GM18861 (cell line): ENCODE measurements around the gene PEX5L.

Experiments used
- ATAC-seq: cut with Tn5 transposase; IDR thresholded peaks from one replicate; pipeline ENCODE4 v1.9.1; 2021; ENCODE audit not compliant: unreplicated experiment

Gene PEX5L

DNA sequence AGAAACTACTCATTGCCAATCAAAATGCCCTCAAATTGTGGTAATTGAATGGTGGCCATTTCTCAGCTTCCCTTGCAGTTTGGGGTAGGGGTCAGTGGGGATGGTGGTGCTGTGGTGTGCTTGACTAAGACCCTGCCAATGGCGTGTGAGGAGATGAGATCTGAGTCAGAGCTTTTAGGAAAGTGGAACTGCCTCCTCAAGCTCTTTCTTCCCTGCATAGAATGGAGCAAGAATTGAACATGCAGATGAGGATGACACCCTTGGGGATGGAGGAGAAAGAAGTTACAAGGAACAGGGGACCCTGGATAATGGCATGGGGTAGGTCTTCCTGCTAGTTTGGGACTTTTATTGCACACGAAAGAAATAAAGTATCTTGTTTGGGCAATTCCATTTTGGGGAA, 188.0 kb downstream of the PEX5L start:
- no peak for ATAC-seq

DNA sequence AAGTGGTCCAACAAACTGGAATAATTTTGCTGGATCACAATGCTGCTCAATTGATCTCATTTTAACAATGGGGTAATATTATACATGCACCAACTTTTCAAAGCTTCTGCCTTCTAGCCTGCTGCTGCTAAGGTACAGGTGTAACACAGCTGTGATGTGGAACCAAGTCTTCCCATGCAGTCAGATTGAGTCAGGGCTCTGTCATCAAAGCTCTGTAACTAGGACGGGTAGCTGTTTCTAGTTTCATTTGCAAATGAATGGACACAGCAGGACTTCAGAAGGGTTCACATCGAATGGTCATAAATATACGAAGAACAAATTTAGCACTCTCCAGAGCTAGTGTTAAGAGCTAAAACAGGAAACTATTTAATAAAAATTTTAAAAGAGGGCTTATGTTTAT, 194.7 kb downstream of the PEX5L start:
- ATAC-seq, result no peak

DNA sequence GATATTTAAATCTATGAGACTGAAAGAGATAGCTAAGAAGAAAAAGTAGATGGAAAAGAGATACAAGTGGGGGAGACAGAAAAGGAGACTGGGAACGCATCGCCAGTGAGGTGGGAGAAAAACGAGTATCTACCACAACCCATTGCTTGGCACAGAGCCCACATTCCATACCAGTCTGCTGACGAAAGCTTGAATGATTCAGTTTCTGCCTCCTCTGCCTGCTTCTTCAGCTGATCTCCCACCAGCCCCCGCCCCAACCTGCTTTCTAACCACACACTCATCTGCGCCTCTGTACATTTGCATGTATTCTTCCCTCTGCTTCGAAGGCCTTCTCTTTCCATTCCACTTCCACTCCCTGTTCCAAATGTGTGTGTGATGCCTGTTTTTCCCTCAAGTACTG, 195.8 kb downstream of the PEX5L start:
- ATAC-seq, result no peak

DNA sequence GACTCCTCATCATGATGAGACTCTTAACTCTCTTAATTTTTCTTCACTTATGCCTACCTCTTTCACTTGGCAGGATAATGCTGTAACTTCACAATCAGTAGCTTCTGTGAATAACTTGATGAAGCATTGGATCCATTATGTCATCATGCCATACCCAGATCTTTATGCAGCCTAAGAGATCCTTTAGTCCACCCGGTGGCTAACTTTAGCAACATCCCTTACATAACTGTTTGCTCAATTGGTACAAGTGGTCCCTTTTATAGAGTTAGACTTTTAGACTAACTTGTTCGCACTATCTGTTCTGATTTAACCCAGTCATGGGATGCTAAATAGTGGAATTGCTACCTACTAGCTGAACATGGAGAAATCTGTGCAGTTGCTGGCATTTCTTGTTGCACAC, 199.4 kb downstream of the PEX5L start:
- ATAC-seq, result no peak

DNA sequence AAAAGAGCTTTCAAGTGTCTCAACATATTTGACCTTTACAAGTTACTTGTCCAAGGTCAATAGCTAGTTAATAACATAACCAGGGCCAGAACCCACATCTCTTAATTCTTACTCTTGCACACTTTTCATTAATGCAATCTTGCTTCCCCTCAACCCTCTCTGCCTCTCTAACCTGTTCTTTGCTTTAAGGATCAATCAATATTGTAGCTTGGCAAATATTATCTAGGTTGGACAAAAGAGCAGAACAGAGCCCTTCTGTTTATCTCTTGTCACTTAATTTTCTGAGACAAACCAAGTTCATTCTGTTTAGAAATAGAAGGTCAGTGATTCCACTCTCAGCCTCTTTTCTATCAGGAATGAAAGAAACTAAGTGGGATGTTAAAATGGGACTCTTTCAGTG, 203.4 kb downstream of the PEX5L start:
- no peak for ATAC-seq

DNA sequence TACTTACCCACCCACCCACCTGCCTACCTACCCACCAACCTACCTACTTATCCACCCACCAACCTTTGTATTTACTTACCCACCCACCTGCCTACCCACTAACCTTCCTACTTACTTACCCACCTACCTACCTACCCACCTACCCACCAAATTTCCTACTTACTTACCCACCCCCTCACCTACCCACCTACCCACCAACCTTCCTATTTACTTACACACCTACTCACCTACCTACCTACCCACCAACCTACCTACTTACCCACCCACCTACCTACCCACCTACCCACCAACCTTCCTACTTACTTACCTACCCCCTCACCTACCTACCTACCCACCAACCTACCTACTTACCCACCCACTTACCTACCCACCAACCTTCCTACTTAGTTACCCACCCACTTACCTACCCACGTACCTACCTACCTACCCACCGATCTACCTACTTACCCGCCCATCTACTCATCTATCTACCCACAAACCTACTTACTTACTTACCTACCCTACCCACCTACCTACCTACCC, 204.3 kb downstream of the PEX5L start:
- no peak for ATAC-seq

DNA sequence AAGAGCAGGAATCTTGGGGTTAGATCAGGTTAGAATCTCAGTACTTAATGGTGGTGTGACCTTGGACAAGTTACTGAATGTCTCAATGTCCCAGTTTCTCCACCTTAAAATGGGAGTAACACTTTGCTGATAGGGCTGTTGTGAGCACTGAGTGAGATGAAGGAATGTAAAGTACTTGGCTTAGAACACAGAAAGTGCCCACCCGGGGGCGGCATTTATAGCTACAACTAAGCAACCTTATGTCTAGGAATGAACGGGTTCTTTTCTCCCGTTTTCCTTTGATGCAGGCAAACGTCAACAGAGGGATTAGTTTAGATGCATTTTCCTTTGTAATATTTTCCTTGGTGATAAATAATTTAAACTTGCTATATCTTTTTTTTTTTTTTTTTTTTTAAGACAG, 207.3 kb downstream of the PEX5L start:
- no peak for ATAC-seq

DNA sequence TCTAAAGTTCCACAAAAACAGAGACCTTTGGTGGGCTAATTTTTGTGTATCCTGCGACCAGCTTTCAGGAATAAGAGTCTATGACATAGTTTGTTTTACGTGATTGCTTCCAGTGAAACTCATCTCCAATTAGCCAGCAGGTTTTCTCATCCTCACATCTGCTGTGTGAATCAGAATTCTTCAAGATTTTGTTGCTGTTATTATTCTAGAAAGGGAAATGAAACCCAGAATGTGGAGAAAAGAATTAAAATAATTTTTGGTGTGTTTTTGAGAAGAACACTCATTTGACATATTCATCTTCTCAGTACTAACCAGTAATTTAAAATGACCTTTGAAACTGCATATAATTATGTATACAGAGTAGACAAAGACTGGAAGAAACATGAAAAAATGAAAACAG, 208.0 kb downstream of the PEX5L start:
- no peak for ATAC-seq

DNA sequence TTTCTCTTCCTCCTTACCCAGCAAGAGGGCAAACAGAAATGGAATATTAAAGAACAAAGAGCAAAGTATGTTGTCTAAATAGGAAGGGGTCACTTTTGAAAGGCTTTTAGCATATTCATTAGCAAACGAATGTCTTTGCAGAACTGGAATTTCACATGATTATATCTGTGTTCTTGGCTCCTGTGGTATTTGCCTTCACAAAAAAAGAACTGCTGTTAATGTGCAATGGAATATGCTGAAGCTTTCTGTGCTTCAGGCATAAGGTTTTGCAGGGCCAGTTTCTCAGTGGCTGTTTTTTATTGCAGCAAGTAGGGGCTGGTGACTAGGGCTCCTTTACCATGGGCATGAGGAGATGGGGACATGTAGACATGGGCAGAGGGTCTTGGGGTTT, 210.5 kb downstream of the PEX5L start:
- ATAC-seq, result no peak

DNA sequence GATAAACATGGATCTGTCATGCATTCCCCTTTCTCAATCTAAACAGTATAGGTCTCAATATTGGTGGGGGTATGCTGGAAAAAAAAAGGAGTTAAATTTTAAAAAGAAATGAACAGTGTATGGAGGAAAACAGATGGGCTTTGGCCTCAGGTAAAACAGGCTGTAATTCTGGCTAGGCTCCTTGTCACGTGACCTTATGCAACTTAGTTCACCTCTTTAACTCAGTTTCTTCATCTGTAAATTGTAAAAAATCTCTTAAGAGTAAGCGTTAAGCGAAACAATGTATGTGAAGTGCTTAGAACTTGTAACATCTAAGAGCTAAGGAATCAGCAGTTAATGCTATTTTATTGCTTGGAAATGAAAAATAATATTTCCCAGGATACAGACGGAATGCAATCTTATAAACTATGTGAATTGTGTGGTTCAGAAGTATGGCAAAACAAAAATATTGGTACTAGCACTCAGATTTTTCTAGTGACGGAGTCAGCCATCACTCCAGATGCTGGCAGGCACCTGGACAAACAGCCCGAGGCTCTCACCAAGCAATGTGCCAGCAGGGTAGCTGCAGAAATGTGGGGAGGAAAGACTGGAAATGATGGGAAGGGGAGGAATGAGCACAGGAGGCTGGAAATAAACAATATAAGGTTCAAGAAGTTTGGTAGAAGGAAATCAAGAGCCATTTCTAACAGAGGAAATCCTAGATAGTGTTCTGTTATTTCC, 211.1 kb downstream of the PEX5L start:
- ATAC-seq, result no peak

DNA sequence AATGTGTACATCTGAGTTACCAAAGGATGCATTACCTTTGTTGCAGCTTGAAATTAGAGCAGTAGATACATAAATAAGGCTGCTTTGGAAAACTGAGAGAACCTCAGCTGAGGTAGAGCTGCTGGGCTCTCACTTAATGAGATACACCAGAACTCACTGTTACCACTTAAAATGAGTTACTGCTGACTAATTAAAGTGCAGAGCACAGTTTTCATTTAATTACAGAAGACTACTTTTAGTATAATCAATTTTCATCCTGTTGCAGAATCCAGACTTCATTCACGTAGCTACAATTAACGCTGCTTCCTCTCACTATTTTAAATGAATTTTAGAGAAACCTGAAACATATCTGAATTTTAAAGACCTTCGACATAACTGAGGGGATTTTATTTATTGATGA, 214.4 kb downstream of the PEX5L start:
- no peak for ATAC-seq

DNA sequence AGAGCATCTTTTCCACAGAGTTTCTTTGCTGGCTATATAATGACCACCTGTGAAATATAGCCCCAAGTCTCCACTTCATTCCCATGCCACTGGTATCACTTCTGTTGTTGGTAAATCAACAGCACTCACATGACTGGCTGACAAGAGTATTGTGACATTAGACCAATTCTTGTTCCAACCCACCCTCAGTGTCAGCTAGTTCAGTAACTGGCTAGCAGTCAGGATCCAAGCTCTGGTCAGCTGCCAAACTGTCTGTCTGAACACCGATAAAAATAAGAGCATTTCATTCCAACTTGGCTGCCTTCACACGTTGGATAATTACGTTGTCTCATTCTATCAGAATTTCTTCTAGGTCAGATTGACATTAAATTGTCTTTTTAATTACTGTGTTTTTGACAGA, 217.4 kb downstream of the PEX5L start:
- ATAC-seq, result no peak

DNA sequence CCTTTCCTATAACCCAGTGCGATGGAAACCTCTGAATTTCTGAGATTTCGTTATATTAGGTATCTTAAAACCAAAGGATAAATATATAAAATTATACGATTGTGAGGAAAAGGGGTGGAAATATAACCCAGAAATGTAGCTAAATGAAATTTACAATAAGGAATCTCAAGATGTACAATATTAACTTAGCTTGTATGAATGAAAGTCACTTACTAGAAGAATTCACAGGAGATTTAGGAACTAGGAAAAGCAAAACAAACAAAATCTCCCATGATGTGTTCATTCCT, 224.7 kb downstream of the PEX5L start:
- ATAC-seq, result no peak

DNA sequence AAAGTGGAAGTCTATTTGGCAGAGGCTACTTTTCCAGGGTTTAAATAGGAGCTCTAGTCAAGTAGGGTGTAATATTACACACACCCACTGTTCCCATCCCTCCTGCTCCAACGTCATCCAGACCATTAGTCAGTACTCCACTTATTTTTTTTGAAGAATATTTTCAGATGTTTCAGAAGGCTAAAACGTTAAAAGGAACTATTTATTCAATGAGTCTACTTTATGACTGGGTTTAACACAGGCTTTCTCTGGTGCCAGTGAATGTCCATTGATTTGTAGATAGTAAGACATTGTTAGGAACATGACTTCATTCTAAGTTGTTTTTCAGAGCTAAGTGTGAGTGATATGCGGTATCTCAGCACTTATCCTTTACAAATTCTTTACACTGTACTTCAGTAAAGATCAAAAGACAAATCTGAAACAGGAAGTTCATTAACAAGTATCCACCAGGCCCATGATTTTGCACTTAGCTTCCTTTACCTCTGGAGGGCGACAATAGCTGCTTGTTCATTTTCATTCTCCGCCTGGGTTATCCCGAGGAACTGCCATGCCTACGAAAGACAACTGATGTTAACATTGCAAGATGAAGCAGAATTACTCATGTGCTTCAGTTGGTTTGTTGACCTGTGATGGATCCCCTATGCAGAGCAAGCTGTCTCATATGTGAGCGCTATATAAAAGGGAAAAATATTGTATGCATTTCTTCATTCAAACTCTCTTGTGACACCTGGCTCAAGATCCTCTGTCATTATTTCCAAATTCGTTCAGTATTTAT, 225.2 kb downstream of the PEX5L start:
- ATAC-seq, result peak; percentile 76

DNA sequence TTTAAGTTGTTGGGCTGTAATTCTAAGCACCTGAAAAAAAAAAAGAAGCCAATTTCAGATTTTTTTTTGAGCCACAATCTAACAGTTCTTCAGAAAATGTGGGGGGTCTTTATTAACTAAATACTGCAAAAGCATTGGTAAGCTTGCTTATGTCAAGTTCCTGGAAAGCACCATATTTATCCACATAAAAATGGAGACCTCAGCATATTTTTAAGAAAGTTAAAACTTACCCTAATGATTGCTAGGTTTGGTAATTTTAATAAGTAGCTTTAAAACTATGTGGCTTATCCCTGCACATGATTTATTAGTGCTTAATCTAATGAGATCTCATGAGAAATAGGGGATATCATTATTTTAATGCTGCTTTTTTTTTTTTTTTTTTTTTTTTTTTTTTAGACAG, 227.1 kb downstream of the PEX5L start:
- no peak for ATAC-seq

DNA sequence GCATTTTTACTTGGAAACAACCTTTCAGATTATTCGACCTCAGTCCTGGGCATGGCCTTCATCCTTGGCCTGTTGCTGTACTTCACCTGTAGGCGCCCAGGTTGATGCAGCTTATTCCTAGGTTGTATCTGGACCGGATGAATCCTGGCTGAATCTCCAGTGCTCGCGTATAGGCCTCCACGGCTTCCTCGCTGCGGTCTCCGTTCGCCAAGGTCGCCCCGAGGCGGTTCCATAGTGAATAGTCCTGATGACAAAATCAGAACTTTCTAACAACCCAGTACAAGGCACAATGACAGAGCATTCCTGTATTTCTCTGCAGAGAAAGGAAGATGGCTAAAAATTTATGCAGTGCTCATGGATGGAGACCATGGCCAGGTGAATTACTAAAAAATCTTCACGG, 229.1 kb downstream of the PEX5L start:
- no peak for ATAC-seq

DNA sequence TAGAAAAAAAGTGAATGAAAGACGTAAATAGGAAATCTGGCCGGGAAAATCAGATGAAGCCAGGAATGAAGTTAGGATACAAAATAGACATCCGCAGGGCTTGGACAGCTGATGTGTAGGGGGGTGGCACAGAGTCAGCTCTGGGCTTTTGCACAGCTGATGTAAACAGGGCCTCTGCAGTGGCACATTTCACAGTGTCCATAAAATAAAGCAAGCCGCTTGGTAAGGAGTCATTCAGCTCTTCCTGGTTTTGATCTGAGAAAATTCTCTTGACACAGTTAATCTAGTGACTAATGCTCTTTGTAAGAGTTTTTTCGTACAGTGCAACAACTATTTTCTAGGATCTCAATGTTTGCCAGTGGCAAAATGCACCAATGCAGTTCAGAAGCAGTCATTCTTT, 230.6 kb downstream of the PEX5L start:
- ATAC-seq, result no peak

DNA sequence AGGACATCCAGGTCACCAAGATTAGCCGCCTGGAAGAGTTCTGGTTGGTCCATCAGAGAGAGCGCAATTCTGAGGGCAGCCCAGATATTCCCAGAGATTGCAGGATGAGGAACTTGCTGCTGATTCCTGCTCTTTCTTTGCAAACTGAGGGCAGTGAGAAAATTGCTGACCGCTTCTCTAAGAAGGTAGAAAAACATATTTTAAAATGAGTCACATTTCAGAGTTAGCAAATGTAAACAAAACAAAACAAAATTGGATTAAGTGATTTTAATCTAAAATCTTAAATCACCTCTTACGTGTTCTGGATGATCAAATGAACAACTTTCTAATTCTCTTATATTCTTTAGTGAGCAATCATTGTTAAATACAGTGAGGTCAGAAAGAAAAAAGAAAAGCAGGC, 234.9 kb downstream of the PEX5L start:
- ATAC-seq, result no peak

DNA sequence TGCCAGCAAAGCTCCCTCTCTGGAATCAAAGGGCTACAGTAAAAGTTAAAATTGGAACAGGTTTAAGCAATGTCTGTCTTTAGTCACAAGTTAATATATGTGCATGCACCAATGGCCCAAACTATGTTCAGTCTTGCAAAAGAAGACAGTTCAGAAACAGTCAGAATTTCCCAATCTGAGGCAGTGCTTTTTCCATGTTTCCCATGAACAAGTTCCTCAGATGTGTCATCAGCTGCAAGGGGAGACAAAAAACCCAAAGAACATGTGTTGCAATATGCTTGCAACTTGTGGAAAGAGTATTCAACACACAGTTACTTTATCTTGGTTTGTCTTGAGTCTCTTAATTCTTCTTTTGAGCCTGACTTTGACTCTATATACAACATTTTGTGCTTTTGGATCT, 235.5 kb downstream of the PEX5L start:
- no peak for ATAC-seq

DNA sequence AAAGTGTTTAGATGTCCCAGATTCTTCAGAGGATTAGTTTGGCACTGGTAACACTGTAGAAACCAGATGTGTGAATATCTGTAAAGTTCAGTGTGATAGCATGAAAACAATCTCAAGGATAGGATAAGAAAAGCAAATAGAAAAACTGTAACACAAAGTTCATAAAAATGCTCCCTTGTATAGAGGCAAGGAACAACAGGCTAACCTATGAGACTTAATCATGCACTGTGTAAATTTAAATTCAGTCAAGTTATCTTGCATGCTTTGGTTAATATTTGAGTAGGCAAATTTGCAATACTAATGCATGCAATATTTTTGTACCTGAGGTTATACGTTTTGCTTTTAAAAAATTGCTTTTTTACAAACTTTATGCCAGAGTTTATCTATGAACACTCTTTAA, 239.5 kb downstream of the PEX5L start:
- ATAC-seq, result no peak

DNA sequence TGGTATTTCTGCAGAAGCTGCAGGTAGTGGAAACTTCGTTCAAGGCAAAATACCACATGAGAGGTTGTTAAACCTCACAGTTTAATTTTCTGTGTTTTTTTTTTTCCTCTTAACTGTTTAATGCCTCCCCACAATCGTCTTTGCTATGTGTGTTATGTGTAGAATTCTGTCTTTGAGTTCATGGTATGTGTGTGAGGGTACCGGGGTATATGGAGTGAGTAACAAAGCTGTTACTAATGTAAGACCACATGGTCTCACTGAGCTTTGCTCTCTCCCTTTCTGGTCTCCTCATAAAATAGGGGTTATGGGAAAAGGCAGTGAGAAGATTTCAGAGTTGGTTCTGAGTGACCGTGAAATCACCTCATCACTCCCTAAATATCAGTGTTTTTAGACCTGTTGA, 240.3 kb downstream of the PEX5L start:
- ATAC-seq, result no peak

DNA sequence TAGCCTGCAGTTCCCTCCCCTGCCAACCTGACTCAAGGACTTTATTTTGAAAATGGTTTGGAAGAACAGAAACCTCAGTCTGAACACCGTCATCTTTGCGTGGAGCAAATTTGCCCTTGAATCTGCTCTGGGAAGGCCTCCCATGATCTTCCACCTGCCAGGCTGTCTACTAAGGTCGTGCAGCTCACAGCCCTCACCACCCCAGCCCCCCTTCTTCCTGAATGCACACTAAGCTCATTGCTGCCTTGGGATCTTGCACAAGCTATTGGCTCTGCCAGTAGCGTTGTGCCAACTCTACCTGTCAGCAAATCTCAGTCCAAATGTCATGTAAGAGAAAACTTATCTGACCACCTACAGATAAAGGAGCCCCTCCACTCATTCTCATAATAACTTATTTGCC, 242.4 kb downstream of the PEX5L start:
- no peak for ATAC-seq

DNA sequence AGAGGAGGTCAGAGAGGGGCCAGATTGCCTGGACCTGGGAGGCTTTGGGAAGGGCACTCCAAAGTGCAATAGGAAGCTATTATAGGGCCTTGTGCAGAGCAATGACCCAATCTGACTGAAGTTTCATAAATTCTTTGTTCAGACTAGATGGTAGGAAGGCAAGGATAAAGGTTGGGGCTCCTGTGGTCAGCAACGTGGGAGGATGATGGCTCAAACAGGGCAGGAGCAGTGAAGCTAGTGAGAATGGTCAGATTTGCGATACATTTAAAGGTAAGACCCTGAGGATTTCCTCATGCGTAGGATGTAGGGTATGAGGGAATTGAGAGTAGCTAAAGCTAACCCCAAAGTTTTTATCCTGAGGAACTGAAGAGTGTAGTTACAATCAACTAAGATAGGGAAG, 244.9 kb downstream of the PEX5L start:
- no peak for ATAC-seq
